ENCODE measurements around the gene CCT7. TPM values are rescaled to one million over a fixed set of nuclear protein-coding genes. Genes with fewer than 3 reads are reported as not detected.
A peak's percentile ranks its signal among the peaks of the same experiment; 100 is the strongest.

Gene CCT7
- total and polyA plus RNA-seq, 2 donors = 117 to 178 TPM

- WGBS = 93% methylated on average over 16 of the region's 16 CpGs
- no peaks in the 10 kb centered on the region for H3K36me3 ChIP-seq (ENCODE audit: insufficient read depth)
- DNase-seq (ENCODE audit: extremely low spot score) = no peak
These were observed 29.6 kb downstream of the CCT7 start for GRCh38 chr2:73263540-73264331.

GRCh38 chr2:73264332-73264606, 30.2 kb downstream of the CCT7 start:
- DNase-seq (ENCODE audit: extremely low spot score) = no peak
- Histone ChIP-seq H3K4me3 (ENCODE audit: low read depth, low read length) (no peak overlapping the region), H3K4me1 (ENCODE audit: insufficient read depth) (no peaks in the 10 kb centered on the region), H3K27ac (ENCODE audit: low read depth) (no peak overlapping the region), H3K36me3 (ENCODE audit: insufficient read depth) (no peaks in the 10 kb centered on the region)
- WGBS = 90% methylated on average over 15 of the region's 15 CpGs

More at GRCh38 chr2:73263540-73264331, 29.6 kb downstream of the CCT7 start:
- no peak overlapping the region for H3K27ac ChIP-seq (ENCODE audit: low read depth)
- no peak overlapping the region for H3K4me3 ChIP-seq (ENCODE audit: low read depth, low read length)
- no peaks in the 10 kb centered on the region for H3K4me1 ChIP-seq (ENCODE audit: insufficient read depth)

- no peak overlapping the region for H3K27ac ChIP-seq (ENCODE audit: low read depth)
- WGBS = 86% methylated on average over 4 of the region's 4 CpGs
- no peak for DNase-seq (ENCODE audit: extremely low spot score)
- no peaks in the 10 kb centered on the region for H3K4me1 ChIP-seq (ENCODE audit: insufficient read depth)
- no peak overlapping the region for H3K4me3 ChIP-seq (ENCODE audit: low read depth, low read length)
- H3K36me3 ChIP-seq (ENCODE audit: insufficient read depth) = no peaks in the 10 kb centered on the region
These were observed 30.7 kb downstream of the CCT7 start for GRCh38 chr2:73264783-73265182.

- H3K36me3 ChIP-seq (ENCODE audit: insufficient read depth) = no peaks in the 10 kb centered on the region
- H3K27ac ChIP-seq (ENCODE audit: low read depth) = no peak overlapping the region
- no peak for DNase-seq (ENCODE audit: extremely low spot score)
- H3K4me1 ChIP-seq (ENCODE audit: insufficient read depth) = no peaks in the 10 kb centered on the region
- H3K4me3 ChIP-seq (ENCODE audit: low read depth, low read length) = no peak overlapping the region
- 92% methylated on average over 28 of the region's 28 CpGs for WGBS
These were observed 31.4 kb downstream of the CCT7 start for GRCh38 chr2:73265298-73266060.

GRCh38 chr2:73266061-73266901, 32.2 kb downstream of the CCT7 start:
- no peaks in the 10 kb centered on the region for H3K36me3 ChIP-seq (ENCODE audit: insufficient read depth)
- WGBS = 87% methylated on average over 26 of the region's 26 CpGs
- no peak for DNase-seq (ENCODE audit: extremely low spot score)
- H3K27ac ChIP-seq (ENCODE audit: low read depth) = no peak overlapping the region
- no peak overlapping the region for H3K4me3 ChIP-seq (ENCODE audit: low read depth, low read length)
- H3K4me1 ChIP-seq (ENCODE audit: insufficient read depth) = no peaks in the 10 kb centered on the region

- WGBS = 98% methylated on average over 4 of the region's 4 CpGs
- no peak for DNase-seq (ENCODE audit: extremely low spot score)
- Histone ChIP-seq H3K36me3 (ENCODE audit: insufficient read depth) (no peaks in the 10 kb centered on the region), H3K4me3 (ENCODE audit: low read depth, low read length) (no peak overlapping the region), H3K27ac (ENCODE audit: low read depth) (no peak overlapping the region), H3K4me1 (ENCODE audit: insufficient read depth) (no peaks in the 10 kb centered on the region)
These were observed 32.9 kb downstream of the CCT7 start for GRCh38 chr2:73267008-73267407.

- Histone ChIP-seq H3K4me3 (ENCODE audit: low read depth, low read length) (peak overlapping the region; percentile 20), H3K36me3 (ENCODE audit: insufficient read depth) (no peaks in the 10 kb centered on the region), H3K27ac (ENCODE audit: low read depth) (no peak overlapping the region), H3K4me1 (ENCODE audit: insufficient read depth) (no peaks in the 10 kb centered on the region)
- no peak for DNase-seq (ENCODE audit: extremely low spot score)
- WGBS = 36% methylated on average over 14 of the region's 14 CpGs
These were observed 34.3 kb downstream of the CCT7 start for GRCh38 chr2:73268366-73268829.

GRCh38 chr2:73268830-73269685, 35.0 kb downstream of the CCT7 start:
- WGBS = 6% methylated on average over 113 of the region's 113 CpGs
- no peak for DNase-seq (ENCODE audit: extremely low spot score)
- peak overlapping the region; percentile 20 for H3K4me3 ChIP-seq (ENCODE audit: low read depth, low read length)
- H3K4me1 ChIP-seq (ENCODE audit: insufficient read depth) = no peaks in the 10 kb centered on the region
- H3K36me3 ChIP-seq (ENCODE audit: insufficient read depth) = no peaks in the 10 kb centered on the region
- H3K27ac ChIP-seq (ENCODE audit: low read depth) = no peak overlapping the region

GRCh38 chr2:73269686-73270465, 35.8 kb downstream of the CCT7 start:
- Histone ChIP-seq H3K36me3 (ENCODE audit: insufficient read depth) (no peaks in the 10 kb centered on the region), H3K27ac (ENCODE audit: low read depth) (no peak overlapping the region), H3K4me1 (ENCODE audit: insufficient read depth) (no peaks in the 10 kb centered on the region), H3K4me3 (ENCODE audit: low read depth, low read length) (peak overlapping the region; percentile 20)
- DNase-seq (ENCODE audit: extremely low spot score) = no peak
- 20% methylated on average over 22 of the region's 22 CpGs for WGBS

GRCh38 chr2:73272270-73272669, 38.2 kb downstream of the CCT7 start:
- Histone ChIP-seq H3K27ac (ENCODE audit: low read depth) (no peak overlapping the region), H3K4me1 (ENCODE audit: insufficient read depth) (no peaks in the 10 kb centered on the region), H3K36me3 (ENCODE audit: insufficient read depth) (no peaks in the 10 kb centered on the region), H3K4me3 (ENCODE audit: low read depth, low read length) (no peak overlapping the region)
- DNase-seq (ENCODE audit: extremely low spot score) = no peak
- WGBS = 70% methylated on average over 1 of the region's 1 CpG

GRCh38 chr2:73279852-73280251, 45.7 kb downstream of the CCT7 start:
- WGBS = 79% methylated on average over 9 of the region's 9 CpGs
- H3K4me3 ChIP-seq (ENCODE audit: low read depth, low read length) = no peak overlapping the region
- no peak overlapping the region for H3K27ac ChIP-seq (ENCODE audit: low read depth)
- no peaks in the 10 kb centered on the region for H3K4me1 ChIP-seq (ENCODE audit: insufficient read depth)
- no peaks in the 10 kb centered on the region for H3K36me3 ChIP-seq (ENCODE audit: insufficient read depth)
- DNase-seq (ENCODE audit: extremely low spot score) = no peak

GRCh38 chr2:73281244-73281643, 47.1 kb downstream of the CCT7 start:
- no peak for DNase-seq (ENCODE audit: extremely low spot score)
- Histone ChIP-seq H3K36me3 (ENCODE audit: insufficient read depth) (no peaks in the 10 kb centered on the region), H3K27ac (ENCODE audit: low read depth) (no peak overlapping the region), H3K4me1 (ENCODE audit: insufficient read depth) (no peaks in the 10 kb centered on the region), H3K4me3 (ENCODE audit: low read depth, low read length) (no peak overlapping the region)
